GM21529 (cell line): ENCODE results near the gene YKT6.
"Not testable (repeated sequence)": the region's sequence is repeated elsewhere in the genome, so short reads cannot be mapped to it uniquely, and the experiment has no call there.

Experiments used
- ATAC-seq: cut with Tn5 transposase; IDR thresholded peaks from one replicate; pipeline ENCODE4 v1.9.1; 2021; ENCODE audit not compliant: unreplicated experiment

Gene YKT6

GRCh38 chr7:44193011-44193802 lies 7.6 kb upstream of the YKT6 start:
- no peak for ATAC-seq

GRCh38 chr7:44194069-44194468 lies 6.7 kb upstream of the YKT6 start:
- ATAC-seq: no peak

GRCh38 chr7:44194562-44195145 lies 6.1 kb upstream of the YKT6 start:
- ATAC-seq: no peak

- ATAC-seq: no peak
These were observed 4.9 kb upstream of the YKT6 start for GRCh38 chr7:44195889-44196288.

GRCh38 chr7:44196450-44196872 lies 4.3 kb upstream of the YKT6 start:
- ATAC-seq: no peak

- ATAC-seq: no peak
These were observed 3.3 kb upstream of the YKT6 start for GRCh38 chr7:44197474-44197873.

- ATAC-seq: not testable (repeated sequence)
These were observed 615 bp upstream of the YKT6 start for GRCh38 chr7:44200163-44200562.

GRCh38 chr7:44201813-44202212 lies 1.0 kb downstream of the YKT6 start:
- ATAC-seq: no peak

- no peak for ATAC-seq
These were observed 5.2 kb downstream of the YKT6 start for GRCh38 chr7:44206008-44206407.

GRCh38 chr7:44208085-44208484 lies 7.3 kb downstream of the YKT6 start:
- no peak for ATAC-seq

- ATAC-seq: no peak
These were observed 9.3 kb downstream of the YKT6 start for GRCh38 chr7:44210107-44210506.

- ATAC-seq: no peak
These were observed 10.4 kb downstream of the YKT6 start for GRCh38 chr7:44211126-44211675.

GRCh38 chr7:44212018-44212417 lies 11.2 kb downstream of the YKT6 start:
- ATAC-seq: no peak

GRCh38 chr7:44212581-44213184 lies 11.9 kb downstream of the YKT6 start:
- no peak for ATAC-seq

- no peak for ATAC-seq
These were observed 12.6 kb downstream of the YKT6 start for GRCh38 chr7:44213206-44213876.

- no peak for ATAC-seq
These were observed 13.2 kb downstream of the YKT6 start for GRCh38 chr7:44213877-44214388.

- ATAC-seq: no peak
These were observed 14.8 kb downstream of the YKT6 start for GRCh38 chr7:44215531-44215930.

- ATAC-seq: no peak
These were observed 15.2 kb downstream of the YKT6 start for GRCh38 chr7:44216019-44216418.

GRCh38 chr7:44216521-44217222 lies 15.9 kb downstream of the YKT6 start:
- ATAC-seq: no peak

- no peak for ATAC-seq
These were observed 16.5 kb downstream of the YKT6 start for GRCh38 chr7:44217223-44217714.
